H1 (cell line): ENCODE data around the gene TDRD1. TPM values are rescaled to one million over a fixed set of nuclear protein-coding genes. Genes with fewer than 3 reads are reported as not detected.

Source experiments
- CTCF ChIA-PET: fragments of 300-600 bp; sonication (Branson Sonifier 250); formaldehyde crosslinking; loops from one replicate; lab custom pipeline; 2021; ENCODE audit not compliant: partially characterized antibody; lab: Charles Lee
- POLR2A ChIA-PET: fragments of 300-600 bp; sonication (Branson Sonifier 250); formaldehyde crosslinking; loops from one replicate; lab custom pipeline; 2021; ENCODE audit warnings: inconsistent platforms; ENCODE audit not compliant: partially characterized antibody; lab: Charles Lee
- DNase-seq, 2 experiments: peaks; one replicate each; pipeline versions ENCODE4 v3.0.0 to v3.0.0-alpha.2; 2010 to 2022; ENCODE audit warnings: low spot score in 2 of 2, low read depth in 1 of 2, mixed read lengths in 1 of 2
- FAIRE-seq: peaks from 2 replicates; lab custom pipeline; 2011; peaks lifted over from hg19 to GRCh38; lab: Jason Lieb, UNC
- H2AFZ ChIP-seq: 2 replicates; pipeline ENCODE4 v1.8.1; 2012; ENCODE audit warnings: low read length, inconsistent platforms
- H2AK5ac ChIP-seq: 2 replicates; pipeline ENCODE4 v1.6.1; 2013; ENCODE audit warnings: low read depth, low read length
- H2BK120ac ChIP-seq: replicated peaks from 2 replicates; pipeline ENCODE3; 2013; ENCODE audit warnings: low read depth, low read length, inconsistent platforms
- H2BK12ac ChIP-seq: 2 replicates; pipeline ENCODE4 v1.6.1; 2013; ENCODE audit warnings: low read depth, low read length
- H2BK15ac ChIP-seq: 2 replicates; pipeline ENCODE4 v1.6.1; 2013; ENCODE audit warnings: low read length
- H2BK20ac ChIP-seq: 2 replicates; pipeline ENCODE4 v1.6.1; 2013; ENCODE audit warnings: low read length
- H2BK5ac ChIP-seq: 2 replicates; pipeline ENCODE4 v1.6.1; 2013; ENCODE audit warnings: low read depth, low read length
- H3K14ac ChIP-seq: 2 replicates; pipeline ENCODE4 v1.6.1; 2013; ENCODE audit warnings: inconsistent platforms; ENCODE audit not compliant: insufficient read length
- H3K18ac ChIP-seq: 2 replicates; pipeline ENCODE4 v1.6.1; 2013; ENCODE audit warnings: low read length; ENCODE audit errors: extremely low read depth
- H3K23ac ChIP-seq: 2 replicates; pipeline ENCODE4 v1.6.1; 2013; ENCODE audit warnings: inconsistent platforms; ENCODE audit not compliant: insufficient read length
- H3K23me2 ChIP-seq: 2 replicates; pipeline ENCODE4 v1.6.1; 2013; ENCODE audit warnings: low read depth, low read length
- H3K27ac ChIP-seq: 2 replicates; pipeline ENCODE4 v1.6.1; 2011; ENCODE audit warnings: low read depth, low read length, inconsistent platforms
- H3K27me3 ChIP-seq, 4 experiments: replicated peaks in 1 of 4; 1 replicate in 1 of 4; 2 replicates in 3 of 4; pipeline versions ENCODE4 v1.6.1 to v1.8.1; 2011 to 2013; ENCODE audit warnings: low read length in 3 of 4, mild to moderate bottlenecking in 3 of 4, inconsistent platforms in 2 of 4, mixed read lengths in 2 of 4, moderate library complexity in 1 of 4; ENCODE audit not compliant: control insufficient read depth in 3 of 4, insufficient read depth in 3 of 4; ENCODE audit errors: extremely low read depth in 1 of 4
- H3K36me3 ChIP-seq, 4 experiments: 2 replicates each; pipeline versions ENCODE4 v1.6.1 to v1.8.1; 2011 to 2013; ENCODE audit warnings: mild to moderate bottlenecking in 4 of 4, low read length in 3 of 4, moderate library complexity in 2 of 4, control low read depth in 1 of 4, inconsistent platforms in 1 of 4; ENCODE audit not compliant: insufficient read depth in 4 of 4, control insufficient read depth in 2 of 4
- H3K4ac ChIP-seq: replicated peaks from 2 replicates; pipeline ENCODE3; 2013; ENCODE audit warnings: low read length, low read depth, mixed read lengths, inconsistent platforms; ENCODE audit not compliant: insufficient read length
- H3K4me1 ChIP-seq, 4 experiments: replicated peaks in 1 of 4; 1 replicate in 1 of 4; 2 replicates in 3 of 4; pipeline versions ENCODE4 v1.6.1 to v1.8.1; 2011 to 2013; ENCODE audit warnings: low read length in 3 of 4, inconsistent platforms in 2 of 4, mixed read lengths in 1 of 4; ENCODE audit not compliant: insufficient read depth in 4 of 4, control insufficient read depth in 3 of 4
- H3K4me2 ChIP-seq, 2 experiments: 2 replicates each; pipeline versions ENCODE4 v1.6.1 to v1.8.1; 2011 to 2013; ENCODE audit warnings: low read depth in 2 of 2, low read length in 2 of 2, control low read depth in 1 of 2, inconsistent platforms in 1 of 2, mild to moderate bottlenecking in 1 of 2; ENCODE audit not compliant: insufficient read depth in 1 of 2
- H3K4me3 ChIP-seq, 4 experiments: fragments of 200-600, 300-600 bp in 1 of 4; sonication (generic), shearing (Covaris generic), sonication (Bioruptor Twin) in 1 of 4; 2 replicates each; pipeline versions ENCODE4 v1.5.1 to v1.8.1; 2011 to 2016; ENCODE audit warnings: low read length in 4 of 4, low read depth in 3 of 4, control low read depth in 2 of 4, inconsistent platforms in 2 of 4, mild to moderate bottlenecking in 2 of 4, mixed read lengths in 1 of 4, moderate library complexity in 1 of 4; ENCODE audit not compliant: insufficient read depth in 2 of 4; ENCODE audit errors: extremely low read depth in 1 of 4
- H3K56ac ChIP-seq: replicated peaks from 2 replicates; pipeline ENCODE3; 2013; ENCODE audit warnings: low read depth, mild to moderate bottlenecking, mixed read lengths, low read length, inconsistent platforms; ENCODE audit not compliant: insufficient read length
- H3K79me1 ChIP-seq: 2 replicates; pipeline ENCODE4 v1.6.1; 2013; ENCODE audit warnings: low read depth, low read length, control low read depth
- H3K79me2 ChIP-seq, 2 experiments: 2 replicates each; pipeline versions ENCODE4 v1.6.1 to v1.8.1; 2012 to 2013; ENCODE audit warnings: low read length in 2 of 2, mild to moderate bottlenecking in 2 of 2, inconsistent platforms in 1 of 2; ENCODE audit not compliant: insufficient read depth in 2 of 2, control insufficient read depth in 1 of 2
- H3K9ac ChIP-seq, 4 experiments: replicated peaks in 1 of 4; 1 replicate in 1 of 4; 2 replicates in 3 of 4; pipeline versions ENCODE4 v1.6.1 to v1.8.1; 2011 to 2013; ENCODE audit warnings: low read depth in 3 of 4, low read length in 3 of 4, control low read depth in 2 of 4, mild to moderate bottlenecking in 2 of 4, moderate library complexity in 2 of 4, inconsistent platforms in 1 of 4; ENCODE audit errors: extremely low read depth in 1 of 4
- H3K9me3 ChIP-seq, 2 experiments: 2 replicates each; pipeline versions ENCODE4 v1.6.1 to v1.8.1; 2012 to 2013; ENCODE audit warnings: mild to moderate bottlenecking in 2 of 2, moderate library complexity in 2 of 2, control low read depth in 1 of 2, inconsistent platforms in 1 of 2, low read depth in 1 of 2, low read length in 1 of 2, mixed read lengths in 1 of 2; ENCODE audit not compliant: insufficient read depth in 2 of 2
- H4K20me1 ChIP-seq, 2 experiments: replicated peaks in 1 of 2; 2 replicates each; pipeline versions ENCODE3 to v1.8.1; 2011 to 2013; ENCODE audit warnings: inconsistent platforms in 2 of 2, low read length in 2 of 2, mild to moderate bottlenecking in 1 of 2; ENCODE audit not compliant: insufficient read depth in 2 of 2, control insufficient read depth in 1 of 2
- H4K5ac ChIP-seq: 2 replicates; pipeline ENCODE4 v1.6.1; 2013; ENCODE audit warnings: low read length, low read depth, mixed read lengths, inconsistent platforms; ENCODE audit not compliant: insufficient read length
- H4K8ac ChIP-seq: 2 replicates; pipeline ENCODE4 v1.8.0; 2013; ENCODE audit warnings: mild to moderate bottlenecking, moderate library complexity, low read length, inconsistent platforms; ENCODE audit not compliant: insufficient read depth; ENCODE audit errors: extremely low read depth
- H4K91ac ChIP-seq: replicated peaks from 2 replicates; pipeline ENCODE3; 2013; ENCODE audit warnings: low read length, mixed read lengths, inconsistent platforms; ENCODE audit not compliant: insufficient read length
- CBX5 ChIP-seq: fragments of 300-800, 300-1000 bp; sonication (generic); IDR thresholded peaks from 2 replicates; pipeline ENCODE4 v1.7.1; 2016; ENCODE audit warnings: antibody characterized with exemption, low read length, low read depth
- CBX8 ChIP-seq: fragments of 300-800, 300-1000 bp; sonication (generic); IDR thresholded peaks from 2 replicates; pipeline ENCODE4 v1.7.1; 2016; ENCODE audit warnings: low read depth, low read length, borderline replicate concordance
- CEBPB ChIP-seq: IDR thresholded peaks from 2 replicates; pipeline ENCODE4 v1.6.1; 2012; ENCODE audit warnings: low read depth, low read length
- CTBP2 ChIP-seq: IDR thresholded peaks from 2 replicates; pipeline ENCODE4 v1.7.0; 2011; ENCODE audit warnings: borderline replicate concordance, mild to moderate bottlenecking, moderate library complexity, mixed read lengths, low read length; ENCODE audit not compliant: insufficient read depth, insufficient read length
- EZH2 ChIP-seq: fragments of 200-600 bp; sonication (generic); IDR thresholded peaks from 2 replicates; pipeline ENCODE4 v1.7.1; 2012; ENCODE audit warnings: low read depth, mild to moderate bottlenecking, moderate library complexity, low read length, inconsistent platforms; ENCODE audit not compliant: severe bottlenecking
- NRF1 ChIP-seq: IDR thresholded peaks from 2 replicates; pipeline ENCODE4 v1.6.1; 2011; ENCODE audit warnings: mild to moderate bottlenecking, low read depth, low read length, improper control_type of control experiment
- POLR2AphosphoS5 ChIP-seq: IDR thresholded peaks from 2 replicates; pipeline ENCODE4 v1.6.1; 2011; ENCODE audit warnings: low read depth, low read length
- RXRA ChIP-seq: IDR thresholded peaks from 2 replicates; pipeline ENCODE4 v1.6.1; 2011; ENCODE audit warnings: low read depth, mild to moderate bottlenecking, low read length, moderate library complexity; ENCODE audit not compliant: insufficient read depth
- SIX5 ChIP-seq: IDR thresholded peaks from 2 replicates; pipeline ENCODE4 v1.6.1; 2011; ENCODE audit warnings: mild to moderate bottlenecking, low read depth, low read length
- SP4 ChIP-seq: IDR thresholded peaks from 2 replicates; pipeline ENCODE4 v1.6.1; 2012; ENCODE audit warnings: low read length, inconsistent platforms
- TBP ChIP-seq: IDR thresholded peaks from 2 replicates; pipeline ENCODE4 v1.6.1; 2011; ENCODE audit warnings: low read depth, low read length, improper control_type of control experiment
- USF2 ChIP-seq: IDR thresholded peaks from 2 replicates; pipeline ENCODE4 v1.6.1; 2011; ENCODE audit warnings: low read length, improper control_type of control experiment
- WGBS, 2 experiments: shearing (Covaris generic) in 1 of 2; methylation state at CpG; one replicate each; pipeline versions ENCODE4 v1.1.6 to v1.1.7; 2013 to 2015; ENCODE audit warnings: low lambda C conversion rate in 2 of 2, mixed read lengths in 2 of 2, inconsistent platforms in 1 of 2, low coverage in 1 of 2, missing lambda C conversion rate in 1 of 2; ENCODE audit not compliant: insufficient replicate concordance in 2 of 2, insufficient coverage in 1 of 2, insufficient read length in 1 of 2; ENCODE audit errors: extremely low coverage in 1 of 2, missing lambda C conversion rate in 1 of 2; 5-methylcytosine and 5-hydroxymethylcytosine counted together
- polyA plus RNA-seq, 7 experiments: library from polyadenylated mRNA; depleted of rRNA in 3 of 7; stranded (reverse) in 5 of 7; unstranded in 2 of 7; fragments of >200 nt in 5 of 7; fragments of 200-250 nt in 2 of 7; gene quantifications; 1 replicate in 5 of 7; 2 replicates in 1 of 7; 4 replicates in 1 of 7; pipeline versions ENCODE4 v1.2.1 to v1.2.3, GENCODE V29; 2011 to 2013; ENCODE audit warnings: missing spikeins in 2 of 7, mixed read lengths in 2 of 7
- total RNA-seq: library from RNA; stranded (reverse); fragmentation: NEBNext Ultra II Directional; extraction: Animal tissue kit (Norgen Biotek cat#: 25700); gene quantifications from 2 replicates; pipeline ENCODE4 v1.2.1, GENCODE V29; 2021

The TDRD1 gene
- total and polyA plus RNA-seq, 2 of the 8 experiments (the other 6 are each of a cell fraction or from before 2014, with no cell fraction given) = 0.02 to 0.71 TPM

GRCh38 chr10:114135476-114135875, 43.7 kb upstream of the TDRD1 start:
- Histone ChIP-seq H4K91ac (no peak overlapping the region), H3K79me2 (no peaks in the 10 kb centered on the region), H3K27ac (no peak overlapping the region), H2BK5ac (no peak overlapping the region), H3K56ac (no peak overlapping the region), H3K79me1 (no peaks in the 10 kb centered on the region), H3K23ac (no peak overlapping the region), H3K27me3 (no peaks in the 10 kb centered on the region), H3K4me3 (no peak overlapping the region), H2BK120ac (no peak overlapping the region), H2BK12ac (no peak overlapping the region), H3K36me3 (peaks cover 0 to 45% (median 12%) of the 10 kb centered on the region in 4 experiments; a peak in 4 of 8 replicates), H3K9ac (no peak overlapping the region), H2AK5ac (no peak overlapping the region), H4K20me1 (no peaks in the 10 kb centered on the region), H4K8ac (no peak overlapping the region), H3K4me1 (no peaks in the 10 kb centered on the region), H3K9me3 (no peaks in the 10 kb centered on the region), H3K14ac (no peak overlapping the region), H3K23me2 (no peaks in the 10 kb centered on the region), H2BK20ac (no peak overlapping the region), H3K18ac (no peak overlapping the region), H3K4ac (no peak overlapping the region), H3K4me2 (no peak overlapping the region), H2BK15ac (no peak overlapping the region), H4K5ac (no peak overlapping the region), H2AFZ (no peak overlapping the region)
- 95% methylated on average over 2 of the region's 2 CpGs; no CpG with 5 or more reads in 1 of the 2 experiments for WGBS, 2 experiments
- no peak for FAIRE-seq
- CTCF ChIA-PET = no interaction called here
- no peak for DNase-seq
- POLR2A ChIA-PET = no interaction called here
- TF ChIP-seq RXRA (no peak), CBX5 (no peak), TBP (no peak), CBX8 (no peak), POLR2AphosphoS5 (no peak), CTBP2 (no peak), SP4 (no peak), CEBPB (no peak), SIX5 (no peak), EZH2 (no peak), USF2 (no peak), NRF1 (no peak)
